ENCODE measurements around the gene ZNF263. TPM values are rescaled to one million over a fixed set of nuclear protein-coding genes. Genes with fewer than 3 reads are reported as not detected.
A peak's percentile ranks its signal among the peaks of the same experiment; 100 is the strongest.

The ZNF263 gene
- total RNA-seq, 1 donor from 2014 or later, result 34.7 TPM

DNA sequence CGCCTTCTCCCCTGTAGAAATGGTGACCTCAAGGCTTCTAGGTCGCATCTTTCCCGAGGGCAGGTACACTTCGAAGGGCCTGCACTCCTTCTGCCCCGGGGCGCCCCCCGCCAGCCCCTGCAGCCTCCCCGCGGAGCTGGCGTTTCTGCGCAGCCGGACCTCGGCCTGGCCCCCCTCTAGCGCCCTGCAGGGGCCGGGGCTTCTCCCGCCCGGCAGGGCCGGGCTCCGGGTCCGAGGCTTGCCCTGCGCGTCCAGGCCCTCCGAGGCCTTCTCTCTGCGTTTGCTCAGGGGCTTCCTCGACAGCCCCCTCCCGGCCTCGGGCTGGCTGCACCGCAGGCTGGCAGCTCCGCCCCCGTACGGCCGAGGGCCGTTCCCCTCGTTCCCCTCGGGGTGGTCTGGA lies 29.0 kb upstream of the ZNF263 start:
- TF ChIP-seq EZH2 (IDR thresholded peaks at IDR 0.05; ENCODE audit: insufficient read depth, low read length), result no peak
- TF ChIP-seq, protein P1, sequence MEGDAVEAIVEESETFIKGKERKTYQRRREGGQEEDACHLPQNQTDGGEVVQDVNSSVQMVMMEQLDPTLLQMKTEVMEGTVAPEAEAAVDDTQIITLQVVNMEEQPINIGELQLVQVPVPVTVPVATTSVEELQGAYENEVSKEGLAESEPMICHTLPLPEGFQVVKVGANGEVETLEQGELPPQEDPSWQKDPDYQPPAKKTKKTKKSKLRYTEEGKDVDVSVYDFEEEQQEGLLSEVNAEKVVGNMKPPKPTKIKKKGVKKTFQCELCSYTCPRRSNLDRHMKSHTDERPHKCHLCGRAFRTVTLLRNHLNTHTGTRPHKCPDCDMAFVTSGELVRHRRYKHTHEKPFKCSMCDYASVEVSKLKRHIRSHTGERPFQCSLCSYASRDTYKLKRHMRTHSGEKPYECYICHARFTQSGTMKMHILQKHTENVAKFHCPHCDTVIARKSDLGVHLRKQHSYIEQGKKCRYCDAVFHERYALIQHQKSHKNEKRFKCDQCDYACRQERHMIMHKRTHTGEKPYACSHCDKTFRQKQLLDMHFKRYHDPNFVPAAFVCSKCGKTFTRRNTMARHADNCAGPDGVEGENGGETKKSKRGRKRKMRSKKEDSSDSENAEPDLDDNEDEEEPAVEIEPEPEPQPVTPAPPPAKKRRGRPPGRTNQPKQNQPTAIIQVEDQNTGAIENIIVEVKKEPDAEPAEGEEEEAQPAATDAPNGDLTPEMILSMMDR (IDR thresholded peaks at IDR 0.05; ENCODE audit: insufficient read depth, low read depth, low read length), result no peak
- no peaks in the 10 kb centered on the region for H3K27me3 ChIP-seq (ENCODE audit: insufficient read depth, low read length)
- H3K27me3 Mint-ChIP-seq (ENCODE audit: low read depth, unreplicated experiment), result peaks cover 22% of the 10 kb centered on the region
- no peaks in the 10 kb centered on the region for H3K36me3 ChIP-seq (ENCODE audit: insufficient read depth, low read length)
- H3K4me3 ChIP-seq (ENCODE audit: insufficient read depth, low read depth, low read length), result no peak overlapping the region
- no peak overlapping the region for H3K27ac ChIP-seq (ENCODE audit: low read depth, low read length)
- FAIRE-seq (no peak), DNase-seq (ENCODE audit: low read depth) (no peak)
- H3K27ac Mint-ChIP-seq (ENCODE audit: unreplicated experiment), result no peak overlapping the region
- no peak overlapping the region for H3K4me3 Mint-ChIP-seq (ENCODE audit: unreplicated experiment)
- no peaks in the 10 kb centered on the region for H3K4me1 Mint-ChIP-seq (ENCODE audit: low read depth, unreplicated experiment)
- no peaks in the 10 kb centered on the region for H3K79me2 ChIP-seq (ENCODE audit: insufficient read depth, low read length)
- H3K9me3 ChIP-seq (ENCODE audit: insufficient read depth, low read depth, low read length), result no peaks in the 10 kb centered on the region
- H4K20me1 ChIP-seq (ENCODE audit: insufficient read depth, low read length), result no peaks in the 10 kb centered on the region
- H3K9me3 Mint-ChIP-seq (ENCODE audit: unreplicated experiment), result peaks cover 7% of the 10 kb centered on the region
- H3K9ac ChIP-seq (ENCODE audit: low read length), result no peak overlapping the region
- no peak overlapping the region for H3K4me2 ChIP-seq (ENCODE audit: low read length)
- H2AFZ ChIP-seq (ENCODE audit: low read depth, low read length), result no peak overlapping the region
- H3K4me1 ChIP-seq (ENCODE audit: insufficient read depth, low read length), result peaks cover 2% of the 10 kb centered on the region
- no peaks in the 10 kb centered on the region for H3K36me3 Mint-ChIP-seq (ENCODE audit: low read depth, unreplicated experiment)

DNA sequence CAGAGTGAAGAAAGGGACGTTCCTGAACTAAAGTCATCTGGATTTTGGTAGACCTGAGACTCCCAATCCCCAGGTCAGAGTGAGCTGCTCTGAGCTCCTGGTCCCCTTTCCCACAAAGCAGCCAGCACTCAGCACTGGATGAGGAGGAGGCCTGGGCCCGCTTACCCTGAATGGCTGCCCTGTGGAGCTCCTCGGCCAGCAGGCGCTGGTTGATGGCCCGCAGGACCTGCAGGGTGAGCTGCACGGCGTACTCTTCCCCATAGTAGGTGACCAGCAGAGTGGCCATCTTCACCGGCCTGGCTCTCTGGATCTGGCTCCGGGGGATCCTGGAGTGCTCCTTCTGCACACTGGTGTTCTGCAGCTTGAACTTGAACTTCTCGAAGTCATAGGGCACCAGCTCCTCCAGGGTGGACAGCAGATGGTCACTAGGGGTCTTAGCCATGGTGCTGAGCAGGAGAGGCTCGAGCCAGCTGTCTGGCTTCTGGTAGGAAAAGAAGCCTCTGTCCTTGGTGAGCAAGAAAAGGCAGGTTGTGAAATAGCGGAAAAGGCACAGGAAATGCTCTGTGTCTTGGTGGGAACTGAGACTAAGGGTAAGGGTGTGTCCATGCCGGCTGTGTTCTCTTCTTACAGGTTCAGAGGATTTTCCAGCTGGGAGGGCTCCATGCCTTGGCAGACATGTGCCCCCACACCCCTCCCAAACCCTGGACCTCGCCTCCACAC lies 27.0 kb upstream of the ZNF263 start, which contains the start of gene MEFV:
MEFV (minus strand) TSS at position 488 of the 720 bp plus-strand sequence; CDS start at position 442, 46 bp downstream.
- H3K9ac ChIP-seq (ENCODE audit: low read length), result no peak within 1 kb of the TSS
- no peak within 1 kb of the TSS for H3K4me3 ChIP-seq (ENCODE audit: insufficient read depth, low read depth, low read length)
- Mint-ChIP-seq H3K27ac (ENCODE audit: unreplicated experiment) (no peak within 1 kb of the TSS), H3K27me3 (ENCODE audit: low read depth, unreplicated experiment) (peaks cover 16% of the 10 kb centered on the region), H3K9me3 (ENCODE audit: unreplicated experiment) (peaks cover 7% of the 10 kb centered on the region), H3K4me3 (ENCODE audit: unreplicated experiment) (no peak within 1 kb of the TSS), H3K36me3 (ENCODE audit: low read depth, unreplicated experiment) (no peaks in the 10 kb centered on the region), H3K4me1 (ENCODE audit: low read depth, unreplicated experiment) (no peaks in the 10 kb centered on the region)
- TF ChIP-seq, protein P1 (IDR thresholded peaks at IDR 0.05; ENCODE audit: insufficient read depth, low read depth, low read length), result no peak
- no peaks in the 10 kb centered on the region for H3K27me3 ChIP-seq (ENCODE audit: insufficient read depth, low read length)
- no peak within 1 kb of the TSS for H3K27ac ChIP-seq (ENCODE audit: low read depth, low read length)
- no peak within 1 kb of the TSS for H2AFZ ChIP-seq (ENCODE audit: low read depth, low read length)
- FAIRE-seq, result no peak
- H3K79me2 ChIP-seq (ENCODE audit: insufficient read depth, low read length), result no peaks in the 10 kb centered on the region
- H4K20me1 ChIP-seq (ENCODE audit: insufficient read depth, low read length), result no peaks in the 10 kb centered on the region
- no peaks in the 10 kb centered on the region for H3K9me3 ChIP-seq (ENCODE audit: insufficient read depth, low read depth, low read length)
- DNase-seq (ENCODE audit: low read depth), result no peak
- H3K4me2 ChIP-seq (ENCODE audit: low read length), result no peak within 1 kb of the TSS
- H3K36me3 ChIP-seq (ENCODE audit: insufficient read depth, low read length), result no peaks in the 10 kb centered on the region
- H3K4me1 ChIP-seq (ENCODE audit: insufficient read depth, low read length), result peaks cover 2% of the 10 kb centered on the region

DNA sequence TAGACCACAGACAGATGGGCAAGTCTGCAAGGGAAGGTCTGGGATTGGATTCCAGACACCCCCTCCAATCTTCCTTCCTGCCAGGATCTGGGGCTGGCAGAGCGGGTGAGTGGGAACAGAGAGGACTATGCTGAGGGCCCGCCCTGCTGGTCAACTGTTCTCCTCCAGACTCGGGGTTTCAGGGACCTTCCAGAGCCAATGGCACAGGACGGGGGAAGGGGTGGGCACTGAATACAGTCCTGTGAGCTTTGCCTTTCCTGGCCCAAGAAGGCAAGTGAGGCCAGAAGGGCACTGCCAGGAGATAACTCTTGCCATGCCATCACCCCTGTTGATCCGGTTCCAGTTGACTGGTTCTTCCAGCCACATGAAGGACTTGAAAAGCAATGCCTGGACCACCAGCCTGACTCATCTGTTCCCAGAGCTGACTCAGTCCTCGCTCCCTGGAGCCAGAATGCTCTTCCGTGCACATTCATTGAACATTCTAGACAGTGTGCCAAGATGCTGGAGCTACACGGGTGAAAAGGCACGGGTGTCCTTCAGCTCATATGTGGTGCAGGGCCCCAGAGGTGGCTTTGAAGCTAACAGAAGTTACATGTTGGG lies 26.3 kb upstream of the ZNF263 start:
- no peak overlapping the region for H3K4me2 ChIP-seq (ENCODE audit: low read length)
- H3K9ac ChIP-seq (ENCODE audit: low read length), result no peak overlapping the region
- Mint-ChIP-seq H3K4me3 (ENCODE audit: unreplicated experiment) (no peak overlapping the region), H3K27me3 (ENCODE audit: low read depth, unreplicated experiment) (peaks cover 19% of the 10 kb centered on the region), H3K27ac (ENCODE audit: unreplicated experiment) (no peak overlapping the region), H3K4me1 (ENCODE audit: low read depth, unreplicated experiment) (no peaks in the 10 kb centered on the region), H3K36me3 (ENCODE audit: low read depth, unreplicated experiment) (no peaks in the 10 kb centered on the region), H3K9me3 (ENCODE audit: unreplicated experiment) (peaks cover 7% of the 10 kb centered on the region)
- no peaks in the 10 kb centered on the region for H4K20me1 ChIP-seq (ENCODE audit: insufficient read depth, low read length)
- no peaks in the 10 kb centered on the region for H3K79me2 ChIP-seq (ENCODE audit: insufficient read depth, low read length)
- peaks cover 2% of the 10 kb centered on the region for H3K4me1 ChIP-seq (ENCODE audit: insufficient read depth, low read length)
- peak; percentile 57 for DNase-seq (ENCODE audit: low read depth)
- H3K36me3 ChIP-seq (ENCODE audit: insufficient read depth, low read length), result no peaks in the 10 kb centered on the region
- H3K27ac ChIP-seq (ENCODE audit: low read depth, low read length), result no peak overlapping the region
- H3K9me3 ChIP-seq (ENCODE audit: insufficient read depth, low read depth, low read length), result no peaks in the 10 kb centered on the region
- H2AFZ ChIP-seq (ENCODE audit: low read depth, low read length), result no peak overlapping the region
- no peak overlapping the region for H3K4me3 ChIP-seq (ENCODE audit: insufficient read depth, low read depth, low read length)
- FAIRE-seq, result no peak
- no peak for TF ChIP-seq EZH2 (IDR thresholded peaks at IDR 0.05; ENCODE audit: insufficient read depth, low read length)
- TF ChIP-seq, protein P1 (IDR thresholded peaks at IDR 0.05; ENCODE audit: insufficient read depth, low read depth, low read length), result no peak
- no peaks in the 10 kb centered on the region for H3K27me3 ChIP-seq (ENCODE audit: insufficient read depth, low read length)

Measured in astrocyte (in vitro differentiated cells and primary cell).